ENCODE results near the gene RAB4A. TPM values are rescaled to one million over a fixed set of nuclear protein-coding genes. Genes with fewer than 3 reads are reported as not detected.

The RAB4A gene
- polyA plus RNA-seq, 3 donors = 22.3 to 34.8 (median 34.5) TPM

- Histone ChIP-seq H3K79me2 (ENCODE audit: insufficient read depth, low read length) (no peaks in the 10 kb centered on the region), H3K4me1 (ENCODE audit: control insufficient read depth in 1 of 2, insufficient read depth in 2 of 2, low read length in 2 of 2) (peaks cover 24 to 30% of the 10 kb centered on the region in 2 donors), H3K4me3 (replicated peaks in 1 of 3; ENCODE audit: low read depth in 2 of 3, low read length in 3 of 3) (no peak overlapping the region), H3K36me3 (replicated peaks in 1 of 2; ENCODE audit: control insufficient read depth in 1 of 2, insufficient read depth in 2 of 2, low read length in 2 of 2) (no peaks in the 10 kb centered on the region), H3K27ac (ENCODE audit: low read depth in 1 of 2, low read length in 2 of 2) (no peak overlapping the region), H4K20me1 (ENCODE audit: insufficient read depth, low read length) (no peaks in the 10 kb centered on the region), H3K9me3 (replicated peaks in 1 of 2; ENCODE audit: control insufficient read depth in 1 of 2, insufficient read depth in 1 of 2, low read length in 2 of 2) (no peaks in the 10 kb centered on the region), H3K27me3 (ENCODE audit: control insufficient read depth in 2 of 2, insufficient read depth in 2 of 2, low read length in 2 of 2) (no peaks in the 10 kb centered on the region), H3K9ac (ENCODE audit: insufficient read depth, low read length, poor library complexity, severe bottlenecking) (no peak overlapping the region), H2AFZ (ENCODE audit: insufficient read depth, low read depth, low read length, poor library complexity, severe bottlenecking) (peak overlapping the region; percentile 12), H3K4me2 (replicated peaks; ENCODE audit: extremely low read depth, low read length, poor library complexity, severe bottlenecking) (no peak overlapping the region)
- peak; percentile 68 to 79 (median 78) for DNase-seq
- peak; percentile 94 for TF ChIP-seq CTCF (IDR thresholded peaks at IDR 0.05)
- no peaks in the 10 kb centered on the region for H3K36me3 Mint-ChIP-seq
- H3K4me1 Mint-ChIP-seq = peaks cover 35% of the 10 kb centered on the region
- H3K27me3 Mint-ChIP-seq (ENCODE audit: low read depth in 3 of 3) = peaks cover 0 to 10% (median 3%) of the 10 kb centered on the region in 3 donors
- H3K4me3 Mint-ChIP-seq = no peak overlapping the region
- intact Hi-C loops (cut with micrococcal nuclease) = loop anchor here (1.0 to 10.0 kb wide), 3 partner anchors 233 to 492 kb away; partner anchors contain the start of gene RHOU (in 2 of the 2)
- H3K9me3 Mint-ChIP-seq = no peaks in the 10 kb centered on the region
- peak overlapping the region in 2 of 7 donors; percentile 3 to 21 for H3K27ac Mint-ChIP-seq
- WGBS (ENCODE audit: insufficient coverage) = 15% methylated on average over 14 of the region's 15 CpGs
These were observed 43.5 kb upstream of the RAB4A start for GRCh38 chr1:229227298-229227919.

GRCh38 chr1:229228522-229228921 is 42.4 kb upstream of the RAB4A start:
- no peaks in the 10 kb centered on the region for H3K79me2 ChIP-seq (ENCODE audit: insufficient read depth, low read length)
- H3K9ac ChIP-seq (ENCODE audit: insufficient read depth, low read length, poor library complexity, severe bottlenecking) = no peak overlapping the region
- Mint-ChIP-seq H3K36me3 (no peaks in the 10 kb centered on the region), H3K27me3 (ENCODE audit: low read depth in 3 of 3) (peaks cover 1 to 10% (median 4%) of the 10 kb centered on the region in 3 donors), H3K9me3 (no peaks in the 10 kb centered on the region), H3K4me3 (no peak overlapping the region), H3K27ac (no peak overlapping the region), H3K4me1 (peaks cover 37% of the 10 kb centered on the region)
- H3K36me3 ChIP-seq (replicated peaks in 1 of 2; ENCODE audit: control insufficient read depth in 1 of 2, insufficient read depth in 2 of 2, low read length in 2 of 2) = no peaks in the 10 kb centered on the region
- no peaks in the 10 kb centered on the region for H4K20me1 ChIP-seq (ENCODE audit: insufficient read depth, low read length)
- intact Hi-C loops (cut with micrococcal nuclease) = loop anchor here (5.0 to 10.0 kb wide), 2 partner anchors 234 to 491 kb away; partner anchors contain the start of gene RHOU (in 1 of the 2)
- no peak for DNase-seq
- no peaks in the 10 kb centered on the region for H3K27me3 ChIP-seq (ENCODE audit: control insufficient read depth in 2 of 2, insufficient read depth in 2 of 2, low read length in 2 of 2)
- H3K4me2 ChIP-seq (replicated peaks; ENCODE audit: extremely low read depth, low read length, poor library complexity, severe bottlenecking) = no peak overlapping the region
- no peaks in the 10 kb centered on the region for H3K9me3 ChIP-seq (replicated peaks in 1 of 2; ENCODE audit: control insufficient read depth in 1 of 2, insufficient read depth in 1 of 2, low read length in 2 of 2)
- H2AFZ ChIP-seq (ENCODE audit: insufficient read depth, low read depth, low read length, poor library complexity, severe bottlenecking) = no peak overlapping the region
- no peak overlapping the region for H3K27ac ChIP-seq (ENCODE audit: low read depth in 1 of 2, low read length in 2 of 2)
- H3K4me1 ChIP-seq (ENCODE audit: control insufficient read depth in 1 of 2, insufficient read depth in 2 of 2, low read length in 2 of 2) = peaks cover 24 to 30% of the 10 kb centered on the region in 2 donors
- WGBS (ENCODE audit: insufficient coverage) = no CpG with 5 or more reads among the region's 2 CpGs
- TF ChIP-seq CTCF (IDR thresholded peaks at IDR 0.05) = no peak
- no peak overlapping the region for H3K4me3 ChIP-seq (replicated peaks in 1 of 3; ENCODE audit: low read depth in 2 of 3, low read length in 3 of 3)

Data from CD14-positive monocyte (primary cell).